Esophagus squamous epithelium (tissue), 5 donors: ENCODE data around the gene CDH24. TPM values are rescaled to one million over a fixed set of nuclear protein-coding genes. Genes with fewer than 3 reads are reported as not detected.

Experiments used
- DNase-seq: peaks from one replicate; lab custom pipeline; 2025; lab: John Stamatoyannopoulos, UW
- H3K27ac ChIP-seq, 4 donors: fragments of 200-600 bp; sonication (generic); one replicate each; pipeline ENCODE4 v1.5.1; 2016 to 2019; ENCODE audit warnings: mild to moderate bottlenecking in 1 of 4
- H3K27me3 ChIP-seq, 4 donors: fragments of 200-600 bp; sonication (generic); 1 replicate in 3 of 4; 2 replicates in 1 of 4; pipeline versions ENCODE4 v1.5.1 to v1.6.0; 2017 to 2021; ENCODE audit warnings: antibody characterized with exemption in 1 of 4
- H3K36me3 ChIP-seq, 3 donors: fragments of 200-600 bp; sonication (generic); one replicate each; pipeline ENCODE4 v1.5.1; 2016 to 2019
- H3K4me1 ChIP-seq, 3 donors: fragments of 200-600 bp; sonication (generic); one replicate each; pipeline ENCODE4 v1.5.1; 2017 to 2019
- H3K4me3 ChIP-seq, 4 donors: fragments of 200-600 bp; sonication (generic); 1 replicate in 3 of 4; 2 replicates in 1 of 4; pipeline ENCODE4 v1.5.1; 2016 to 2019; ENCODE audit warnings: mild to moderate bottlenecking in 2 of 4, moderate library complexity in 1 of 4
- H3K9me3 ChIP-seq, 3 donors: fragments of 200-600 bp; sonication (generic); one replicate each; pipeline ENCODE4 v1.5.1; 2016 to 2019
- POLR2A ChIP-seq, 4 donors: fragments of 450-650 bp; IDR thresholded peaks; one replicate each; pipeline ENCODE4 v1.6.1; 2017; ENCODE audit warnings: antibody characterized with exemption in 4 of 4, mild to moderate bottlenecking in 4 of 4, moderate library complexity in 3 of 4
- WGBS, 2 donors: methylation state at CpG; one replicate each; pipeline ENCODE4 v1.1.5; 2018; 5-methylcytosine and 5-hydroxymethylcytosine counted together
- intact Hi-C: fragments of 100-400 bp; cut with DNase I; formaldehyde crosslinking; loops from one replicate; pipeline ENCODE4 v1.15.0; 2022
- total RNA-seq, 4 donors: library from RNA; depleted of rRNA; stranded (reverse); fragments of >200 nt; gene quantifications; one replicate each; pipeline ENCODE4 v1.1.0, GENCODE V29; 2016
- TF ChIP-seq, protein P1 (sequence below), 6 experiments: fragments of 450-650 bp in 4 of 6; fragments of 200-600 bp in 2 of 6; sonication (generic) in 2 of 6; IDR thresholded peaks; one replicate each; pipeline ENCODE4 v1.5.1; 2016 to 2019; ENCODE audit warnings: antibody characterized with exemption in 6 of 6, mild to moderate bottlenecking in 4 of 6, moderate library complexity in 4 of 6
- donor health status: DM: yes; HTN: yes; CAD: no.

CDH24 gene
- total RNA-seq, 4 donors from 2014 or later, result 3.4 to 6.7 (median 4.8) TPM

DNA sequence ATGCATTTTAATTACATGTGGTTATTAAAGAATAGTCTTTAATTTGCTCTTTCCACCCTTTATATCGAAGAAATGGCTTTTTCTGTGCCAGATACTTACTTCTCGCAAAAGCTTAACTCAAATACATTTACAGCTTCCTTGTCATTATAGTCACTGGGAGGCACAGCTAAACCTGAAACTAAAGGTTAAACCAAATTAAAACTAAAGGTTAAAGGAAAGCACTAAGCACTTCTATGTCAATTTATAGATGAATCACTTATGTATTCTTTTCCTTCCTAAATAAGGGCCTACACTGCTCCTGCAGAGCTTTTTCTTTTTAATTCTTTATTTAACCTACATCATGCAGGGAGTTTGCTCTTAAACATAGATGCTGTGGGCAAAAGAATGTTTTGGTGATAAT, 56.5 kb downstream of the CDH24 start:
- TF ChIP-seq POLR2A (IDR thresholded peaks at IDR 0.05), result no peak
- TF ChIP-seq, protein P1, sequence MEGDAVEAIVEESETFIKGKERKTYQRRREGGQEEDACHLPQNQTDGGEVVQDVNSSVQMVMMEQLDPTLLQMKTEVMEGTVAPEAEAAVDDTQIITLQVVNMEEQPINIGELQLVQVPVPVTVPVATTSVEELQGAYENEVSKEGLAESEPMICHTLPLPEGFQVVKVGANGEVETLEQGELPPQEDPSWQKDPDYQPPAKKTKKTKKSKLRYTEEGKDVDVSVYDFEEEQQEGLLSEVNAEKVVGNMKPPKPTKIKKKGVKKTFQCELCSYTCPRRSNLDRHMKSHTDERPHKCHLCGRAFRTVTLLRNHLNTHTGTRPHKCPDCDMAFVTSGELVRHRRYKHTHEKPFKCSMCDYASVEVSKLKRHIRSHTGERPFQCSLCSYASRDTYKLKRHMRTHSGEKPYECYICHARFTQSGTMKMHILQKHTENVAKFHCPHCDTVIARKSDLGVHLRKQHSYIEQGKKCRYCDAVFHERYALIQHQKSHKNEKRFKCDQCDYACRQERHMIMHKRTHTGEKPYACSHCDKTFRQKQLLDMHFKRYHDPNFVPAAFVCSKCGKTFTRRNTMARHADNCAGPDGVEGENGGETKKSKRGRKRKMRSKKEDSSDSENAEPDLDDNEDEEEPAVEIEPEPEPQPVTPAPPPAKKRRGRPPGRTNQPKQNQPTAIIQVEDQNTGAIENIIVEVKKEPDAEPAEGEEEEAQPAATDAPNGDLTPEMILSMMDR (IDR thresholded peaks at IDR 0.05), result no peak
- Histone ChIP-seq H3K27me3 (no peaks in the 10 kb centered on the region), H3K4me3 (no peak overlapping the region), H3K4me1 (peaks cover 0 to 2% (median 0%) of the 10 kb centered on the region in 3 donors), H3K27ac (no peak overlapping the region), H3K9me3 (no peaks in the 10 kb centered on the region), H3K36me3 (peaks cover 0 to 21% (median 0%) of the 10 kb centered on the region in 3 donors)
- 87 to 98% methylated on average over 2 of the region's 2 CpGs for whole genome bisulfite sequencing, 2 donors
- intact Hi-C loops, result no loop called here
- DNase-seq, result no peak

DNA sequence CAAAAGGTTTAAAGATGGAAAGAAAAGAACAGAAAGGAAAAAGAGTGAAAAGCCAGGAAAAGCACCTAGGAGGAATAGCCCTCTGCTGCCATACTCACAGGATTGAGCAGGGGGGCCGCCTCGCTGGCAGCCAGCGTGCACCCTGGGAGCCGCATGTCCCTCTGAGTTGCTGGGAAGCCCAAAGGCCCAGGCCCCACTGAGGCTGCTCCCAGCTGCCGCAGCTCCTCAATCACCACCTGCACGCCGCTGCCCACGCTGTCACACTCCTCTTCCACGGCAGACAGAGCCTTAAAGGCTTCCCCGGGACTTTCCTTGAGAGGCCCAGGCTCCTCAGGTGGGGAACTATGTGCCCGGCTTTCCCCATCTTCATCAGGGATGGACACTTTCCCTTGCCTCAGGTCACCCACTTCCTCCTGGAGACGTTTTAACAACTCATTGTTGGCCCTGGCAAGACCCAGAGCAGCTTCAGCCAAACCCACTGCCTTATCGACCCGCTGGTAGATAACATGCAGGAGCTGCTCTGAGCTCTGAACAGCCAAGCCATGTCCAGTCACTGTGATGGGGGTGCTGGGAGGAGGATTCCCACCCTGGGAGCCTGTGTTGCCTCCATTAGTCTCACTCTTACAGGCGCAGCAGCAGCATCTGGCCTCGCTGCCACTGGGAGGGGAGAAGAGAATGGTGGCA, 58.8 kb downstream of the CDH24 start:
- no peak overlapping the region for H3K27ac ChIP-seq
- 79 to 87% methylated on average over 10 to 12 of the region's 16 CpGs for WGBS, 2 donors
- H3K36me3 ChIP-seq, result peaks cover 0 to 21% (median 0%) of the 10 kb centered on the region in 3 donors
- H3K4me3 ChIP-seq, result no peak overlapping the region
- no peaks in the 10 kb centered on the region for H3K27me3 ChIP-seq
- intact Hi-C loops, result no loop called here
- DNase-seq, result no peak
- no peaks in the 10 kb centered on the region for H3K9me3 ChIP-seq
- TF ChIP-seq, protein P1 (IDR thresholded peaks at IDR 0.05), result no peak
- TF ChIP-seq POLR2A (IDR thresholded peaks at IDR 0.05), result no peak
- H3K4me1 ChIP-seq, result peaks cover 0 to 8% (median 0%) of the 10 kb centered on the region in 3 donors

DNA sequence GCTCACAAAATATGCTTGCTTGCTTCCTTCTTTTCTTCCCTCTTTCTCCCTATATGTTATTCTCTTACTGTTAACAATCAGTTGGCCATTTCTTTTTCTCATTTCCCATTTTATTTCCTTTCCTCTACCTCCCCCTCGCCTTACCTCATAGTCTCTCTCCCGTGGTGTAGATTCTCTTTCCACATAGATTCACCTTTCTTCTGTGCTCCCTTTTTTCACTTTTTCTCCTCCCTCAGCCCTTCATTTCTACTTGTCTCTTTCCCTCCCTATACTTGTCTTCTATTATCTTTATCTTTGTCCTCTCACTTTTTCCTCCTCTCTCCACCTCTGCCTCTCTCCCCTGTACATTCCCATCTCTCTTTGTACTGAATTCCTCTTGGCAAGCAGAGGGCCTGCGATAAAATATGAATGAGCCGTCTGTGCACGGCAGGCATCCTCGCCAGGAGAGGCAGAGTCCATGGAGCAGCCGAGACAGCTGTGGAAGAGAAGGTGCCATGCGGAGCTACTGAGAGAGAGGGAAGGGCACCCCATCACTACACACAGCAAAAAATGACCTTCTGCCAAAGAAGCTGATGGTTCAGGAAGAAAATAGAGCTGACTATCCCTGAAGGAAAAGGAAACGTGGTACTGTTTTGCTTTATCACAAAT, 59.5 kb downstream of the CDH24 start:
- intact Hi-C loops, result no loop called here
- H3K27ac ChIP-seq, result no peak overlapping the region
- H3K36me3 ChIP-seq, result peaks cover 0 to 21% (median 0%) of the 10 kb centered on the region in 3 donors
- no peaks in the 10 kb centered on the region for H3K27me3 ChIP-seq
- H3K4me3 ChIP-seq, result no peak overlapping the region
- no peak for DNase-seq
- 83% methylated on average over 4 to 6 of the region's 9 CpGs for WGBS, 2 donors
- no peak for TF ChIP-seq POLR2A (IDR thresholded peaks at IDR 0.05)
- TF ChIP-seq, protein P1 (IDR thresholded peaks at IDR 0.05), result no peak
- H3K9me3 ChIP-seq, result no peaks in the 10 kb centered on the region
- H3K4me1 ChIP-seq, result peaks cover 0 to 8% (median 0%) of the 10 kb centered on the region in 3 donors

Other genes with a start within 250 kb of the CDH24 start
- gene SLC7A7, start 242.1 kb downstream of the CDH24 start, total RNA-seq, result 10 to 100 TPM in 1 of 4 donors, 1 to 10 TPM in 2, not detected in 1; 2.5 to 12.6 (median 7.8) TPM
- gene MRPL52, start 227.6 kb downstream of the CDH24 start, total RNA-seq, result 100 to 1,000 TPM in 1 of 4 donors, 10 to 100 TPM in 3; 32.8 to 142 (median 82.1) TPM
- gene MMP14, start 220.9 kb downstream of the CDH24 start, total RNA-seq, result 100 to 1,000 TPM in 3 of 4 donors, 10 to 100 TPM in 1; 67.9 to 127 (median 102) TPM
- gene LRP10, start 185.8 kb downstream of the CDH24 start, total RNA-seq, result 100 to 1,000 TPM; 111 to 314 (median 128) TPM
- under 1 TPM; 0.19 to 0.83 (median 0.32) TPM for gene REM2, start 174.3 kb downstream of the CDH24 start, total RNA-seq
- gene RBM23, start 138.4 kb downstream of the CDH24 start, total RNA-seq, result 100 to 1,000 TPM in 1 of 4 donors, 10 to 100 TPM in 3; 40.0 to 101 (median 58.9) TPM
- 10 to 100 TPM; 36.5 to 75.0 (median 66.1) TPM for gene PRMT5, start 128.1 kb downstream of the CDH24 start, total RNA-seq
- 10 to 100 TPM; 27.6 to 44.3 (median 33.6) TPM for gene HAUS4, start 100.4 kb downstream of the CDH24 start, total RNA-seq
- gene AJUBA, start 75.0 kb downstream of the CDH24 start, total RNA-seq, result 10 to 100 TPM; 31.3 to 44.3 (median 34.5) TPM
- 10 to 100 TPM in 2 of 4 donors, 1 to 10 TPM in 2; 3.4 to 12.7 (median 8.8) TPM for gene C14orf93, start 47.4 kb downstream of the CDH24 start, total RNA-seq
- 100 to 1,000 TPM; 140 to 185 (median 153) TPM for gene PSMB5, start 22.6 kb downstream of the CDH24 start, total RNA-seq
- not detected for gene PSMB11, start 15.3 kb downstream of the CDH24 start, total RNA-seq
- 100 to 1,000 TPM in 1 of 4 donors, 10 to 100 TPM in 3; 51.4 to 107 (median 83.0) TPM for gene ACIN1, start 37.6 kb upstream of the CDH24 start, total RNA-seq
- gene C14orf119, start 38.0 kb upstream of the CDH24 start, total RNA-seq, result 10 to 100 TPM; 17.5 to 42.0 (median 31.0) TPM
- under 1 TPM in 1 of 4 donors, not detected in 3; 0.38 TPM for gene CIROP, start 47.5 kb upstream of the CDH24 start, total RNA-seq
- gene CEBPE, start 61.7 kb upstream of the CDH24 start, total RNA-seq, result not detected
- 10 to 100 TPM; 22.2 to 58.0 (median 39.8) TPM for gene SLC7A8, start 126.1 kb upstream of the CDH24 start, total RNA-seq
- gene RNF212B, start 180.4 kb upstream of the CDH24 start, total RNA-seq, result not detected
- 10 to 100 TPM in 1 of 4 donors, 1 to 10 TPM in 3; 7.9 to 10.6 (median 9.5) TPM for gene HOMEZ, start 228.6 kb upstream of the CDH24 start, total RNA-seq
- 1 to 10 TPM; 1.7 to 7.1 (median 3.4) TPM for gene PPP1R3E, start 245.3 kb upstream of the CDH24 start, total RNA-seq
- gene BCL2L2, start 249.3 kb upstream of the CDH24 start, total RNA-seq, result 10 to 100 TPM; 36.7 to 57.8 (median 47.4) TPM